Upper lobe of left lung (tissue), 6 donors: ENCODE results near the gene PLD4. TPM values are rescaled to one million over a fixed set of nuclear protein-coding genes. Genes with fewer than 3 reads are reported as not detected.

ENCODE experiments used
- ATAC-seq, 2 donors: fragments of 200-7000 bp; cut with Tn5 transposase; one replicate each; pipeline ENCODE4 v1.9.1; 2022; ENCODE audit warnings: mild to moderate bottlenecking in 2 of 2, moderate library complexity in 2 of 2; ENCODE audit not compliant: low FRiP score in 2 of 2
- DNase-seq, 2 donors: peaks; one replicate each; pipeline ENCODE4 v3.0.0-alpha.2; 2019 to 2020
- H3K27ac ChIP-seq, 4 donors: fragments of 200-600 bp; sonication (generic); one replicate each; pipeline ENCODE4 v1.5.1; 2016 to 2019
- H3K27me3 ChIP-seq, 4 donors: fragments of 200-600 bp; sonication (generic); one replicate each; pipeline ENCODE4 v1.5.1; 2017 to 2019
- H3K36me3 ChIP-seq, 4 donors: fragments of 200-600 bp; sonication (generic); one replicate each; pipeline ENCODE4 v1.5.1; 2016 to 2019
- H3K4me1 ChIP-seq, 4 donors: fragments of 200-600 bp; sonication (generic); one replicate each; pipeline ENCODE4 v1.5.1; 2018 to 2019
- H3K4me3 ChIP-seq, 4 donors: fragments of 200-600 bp; sonication (generic); one replicate each; pipeline ENCODE4 v1.5.1; 2017 to 2019; ENCODE audit warnings: mild to moderate bottlenecking in 2 of 4, moderate library complexity in 1 of 4
- H3K9me3 ChIP-seq, 4 donors: fragments of 200-600 bp; sonication (generic); one replicate each; pipeline ENCODE4 v1.5.1; 2018 to 2019
- CTCF ChIP-seq, 6 experiments: fragments of 450-650 bp in 4 of 6; fragments of 200-600 bp in 2 of 6; sonication (generic) in 2 of 6; IDR thresholded peaks; one replicate each; pipeline ENCODE4 v1.5.1; 2016 to 2019; ENCODE audit warnings: antibody characterized with exemption in 6 of 6
- EP300 ChIP-seq, 4 donors: sonication (generic); formaldehyde crosslinking; IDR thresholded peaks; one replicate each; pipeline ENCODE4 v1.5.1; 2017; ENCODE audit warnings: antibody characterized with exemption in 4 of 4, control low read depth in 2 of 4
- POLR2A ChIP-seq, 4 donors: fragments of 450-650 bp; IDR thresholded peaks; one replicate each; pipeline ENCODE4 v1.5.1; 2016 to 2017; ENCODE audit warnings: antibody characterized with exemption in 4 of 4, mild to moderate bottlenecking in 2 of 4
- POLR2AphosphoS5 ChIP-seq, 2 donors: sonication (generic); formaldehyde crosslinking; IDR thresholded peaks; one replicate each; pipeline ENCODE4 v1.5.1; 2017; ENCODE audit warnings: antibody characterized with exemption in 2 of 2
- WGBS, 2 donors: methylation state at CpG; one replicate each; pipeline ENCODE4 v1.1.5; 2017 to 2018; 5-methylcytosine and 5-hydroxymethylcytosine counted together
- total RNA-seq, 6 donors: library from RNA; depleted of rRNA in 4 of 6; stranded (reverse); fragments of >200 nt in 4 of 6; gene quantifications; one replicate each; pipeline versions ENCODE4 v1.1.0 to v1.2.1, GENCODE V29; 2016 to 2021
- donor health status: DM: no; HTN: no; CAD: no; lungs with moderate emphysema.
- donor health status: DM: no; HTN: yes; CAD: no; lungs with severe emphysema.

Gene PLD4
- total RNA-seq, 6 donors from 2014 or later: under 0.01 to 6.1 (median 2.5) TPM; not detected in 3

GRCh38 chr14:104879983-104880565 lies 44.6 kb upstream of the PLD4 start:
- 93 to 94% methylated on average over 11 to 13 of the region's 15 CpGs for WGBS, 2 donors
- H3K4me1 ChIP-seq: peaks cover 0 to 2% (median 0%) of the 10 kb centered on the region in 4 donors
- no peak overlapping the region for H3K27ac ChIP-seq
- ATAC-seq (no peak), DNase-seq (peak in 1 of 2 donors; percentile 68)
- H3K36me3 ChIP-seq: peaks cover 0 to 39% (median 24%) of the 10 kb centered on the region in 4 donors
- no peaks in the 10 kb centered on the region for H3K9me3 ChIP-seq
- TF ChIP-seq POLR2A (IDR thresholded peaks at IDR 0.05) (no peak), POLR2AphosphoS5 (IDR thresholded peaks at IDR 0.05) (no peak), EP300 (IDR thresholded peaks at IDR 0.05) (no peak), CTCF (IDR thresholded peaks at IDR 0.05) (no peak)
- no peak overlapping the region for H3K4me3 ChIP-seq
- H3K27me3 ChIP-seq: no peaks in the 10 kb centered on the region

GRCh38 chr14:104880584-104881210 lies 44.0 kb upstream of the PLD4 start:
- no peak for ATAC-seq
- H3K36me3 ChIP-seq: peaks cover 0 to 43% (median 29%) of the 10 kb centered on the region in 4 donors
- no peaks in the 10 kb centered on the region for H3K9me3 ChIP-seq
- peaks cover 0 to 2% (median 0%) of the 10 kb centered on the region in 4 donors for H3K4me1 ChIP-seq
- no peak for TF ChIP-seq POLR2A (IDR thresholded peaks at IDR 0.05)
- TF ChIP-seq CTCF (IDR thresholded peaks at IDR 0.05): no peak
- no peak for TF ChIP-seq EP300 (IDR thresholded peaks at IDR 0.05)
- TF ChIP-seq POLR2AphosphoS5 (IDR thresholded peaks at IDR 0.05): no peak
- no peaks in the 10 kb centered on the region for H3K27me3 ChIP-seq
- peak in 1 of 2 donors; percentile 34 for DNase-seq
- no peak overlapping the region for H3K27ac ChIP-seq
- 77 to 85% methylated on average over 7 of the region's 7 CpGs for WGBS, 2 donors
- no peak overlapping the region for H3K4me3 ChIP-seq

- peak in 1 of 2 donors; percentile 44 for DNase-seq
Measured at GRCh38 chr14:104881369-104881979, 43.2 kb upstream of the PLD4 start.

GRCh38 chr14:104882325-104882973 lies 42.2 kb upstream of the PLD4 start:
- H3K4me1 ChIP-seq: peaks cover 0 to 2% (median 0%) of the 10 kb centered on the region in 4 donors
- peaks cover 0 to 60% (median 44%) of the 10 kb centered on the region in 4 donors for H3K36me3 ChIP-seq
- 46 to 74% methylated on average over 4 to 13 of the region's 13 CpGs for WGBS, 2 donors
- H3K4me3 ChIP-seq: no peak overlapping the region
- TF ChIP-seq CTCF (IDR thresholded peaks at IDR 0.05) (no peak), POLR2A (IDR thresholded peaks at IDR 0.05) (no peak), EP300 (IDR thresholded peaks at IDR 0.05) (no peak), POLR2AphosphoS5 (IDR thresholded peaks at IDR 0.05) (no peak)
- no peaks in the 10 kb centered on the region for H3K27me3 ChIP-seq
- H3K27ac ChIP-seq: no peak overlapping the region
- no peaks in the 10 kb centered on the region for H3K9me3 ChIP-seq
- peak; percentile 78 to 83 for DNase-seq
- peak in 1 of 2 donors; percentile 50 for ATAC-seq

More at GRCh38 chr14:104881369-104881979, 43.2 kb upstream of the PLD4 start:
- Histone ChIP-seq H3K27me3 (no peaks in the 10 kb centered on the region), H3K4me1 (peaks cover 0 to 2% (median 0%) of the 10 kb centered on the region in 4 donors), H3K36me3 (peaks cover 0 to 51% (median 35%) of the 10 kb centered on the region in 4 donors), H3K4me3 (no peak overlapping the region), H3K9me3 (no peaks in the 10 kb centered on the region), H3K27ac (no peak overlapping the region)
- 72 to 73% methylated on average over 8 to 12 of the region's 13 CpGs for WGBS, 2 donors
- ATAC-seq: no peak
- TF ChIP-seq POLR2AphosphoS5 (IDR thresholded peaks at IDR 0.05) (no peak), POLR2A (IDR thresholded peaks at IDR 0.05) (no peak), EP300 (IDR thresholded peaks at IDR 0.05) (no peak), CTCF (IDR thresholded peaks at IDR 0.05) (no peak)
